Uterus (tissue), 2 donors: ENCODE measurements around the gene RRP9.

Experiments
- POLR2A ChIP-seq, 2 donors: fragments of 450-650 bp; IDR thresholded peaks; one replicate each; pipeline ENCODE4 v1.6.1; 2016; ENCODE audit warnings: antibody characterized with exemption in 2 of 2, mild to moderate bottlenecking in 1 of 2, moderate library complexity in 1 of 2
- TF ChIP-seq, protein P1 (sequence below), 4 experiments: fragments of 200-600 bp in 2 of 4; fragments of 450-650 bp in 2 of 4; sonication (generic) in 2 of 4; IDR thresholded peaks; one replicate each; pipeline ENCODE4 v1.5.1; 2016 to 2019; ENCODE audit warnings: antibody characterized with exemption in 4 of 4, mild to moderate bottlenecking in 2 of 4, moderate library complexity in 1 of 4

DNA sequence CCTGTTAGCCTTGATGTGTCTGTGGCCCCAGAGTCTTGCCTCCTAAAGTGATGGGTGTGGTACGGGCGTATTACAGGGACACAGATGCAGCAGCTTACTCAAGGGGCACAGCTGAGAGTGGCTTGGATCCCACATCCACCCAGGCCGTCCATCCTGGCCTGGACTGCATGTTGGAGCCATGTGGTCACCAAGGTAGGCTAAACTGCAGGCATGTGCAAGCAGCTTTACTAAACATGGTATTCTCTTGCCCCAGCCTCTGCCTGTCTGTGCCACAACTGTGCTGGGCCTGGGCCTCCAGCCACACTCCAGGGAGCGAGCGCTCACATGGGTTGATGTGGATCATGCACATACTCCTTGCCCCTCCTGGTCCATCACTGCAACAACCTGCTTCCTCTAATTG is 7.4 kb upstream of the RRP9 start:
- TF ChIP-seq, protein P1, sequence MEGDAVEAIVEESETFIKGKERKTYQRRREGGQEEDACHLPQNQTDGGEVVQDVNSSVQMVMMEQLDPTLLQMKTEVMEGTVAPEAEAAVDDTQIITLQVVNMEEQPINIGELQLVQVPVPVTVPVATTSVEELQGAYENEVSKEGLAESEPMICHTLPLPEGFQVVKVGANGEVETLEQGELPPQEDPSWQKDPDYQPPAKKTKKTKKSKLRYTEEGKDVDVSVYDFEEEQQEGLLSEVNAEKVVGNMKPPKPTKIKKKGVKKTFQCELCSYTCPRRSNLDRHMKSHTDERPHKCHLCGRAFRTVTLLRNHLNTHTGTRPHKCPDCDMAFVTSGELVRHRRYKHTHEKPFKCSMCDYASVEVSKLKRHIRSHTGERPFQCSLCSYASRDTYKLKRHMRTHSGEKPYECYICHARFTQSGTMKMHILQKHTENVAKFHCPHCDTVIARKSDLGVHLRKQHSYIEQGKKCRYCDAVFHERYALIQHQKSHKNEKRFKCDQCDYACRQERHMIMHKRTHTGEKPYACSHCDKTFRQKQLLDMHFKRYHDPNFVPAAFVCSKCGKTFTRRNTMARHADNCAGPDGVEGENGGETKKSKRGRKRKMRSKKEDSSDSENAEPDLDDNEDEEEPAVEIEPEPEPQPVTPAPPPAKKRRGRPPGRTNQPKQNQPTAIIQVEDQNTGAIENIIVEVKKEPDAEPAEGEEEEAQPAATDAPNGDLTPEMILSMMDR (IDR thresholded peaks at IDR 0.05): no peak
- no peak for TF ChIP-seq POLR2A (IDR thresholded peaks at IDR 0.05)
